Stimulated activated naive CD4-positive, alpha-beta T cell treated with Interleukin-2 at 50 U/mL for 16 hours (primary cell): ENCODE measurements around the gene SCAMP2.
"Not testable (repeated sequence)": the region's sequence is repeated elsewhere in the genome, so short reads cannot be mapped to it uniquely, and the experiment has no call there.

Experiments used
- DNase-seq: peaks from one replicate; lab custom pipeline; 2025; lab: John Stamatoyannopoulos, UW

SCAMP2 gene

GRCh38 chr15:74889883-74890664 lies 16.9 kb upstream of the SCAMP2 start, which contains the start of gene MPI:
TSS of gene MPI (plus strand) at chr15:74890042. CDS start at chr15:74890074, 32 bp downstream.
- DNase-seq, result peak; percentile 81

GRCh38 chr15:74889390-74889882 lies 16.3 kb upstream of the SCAMP2 start:
- no peak for DNase-seq

GRCh38 chr15:74888716-74889115 lies 15.6 kb upstream of the SCAMP2 start:
- no peak for DNase-seq

- DNase-seq, result not testable (repeated sequence)
Measured at GRCh38 chr15:74887537-74888193, 14.5 kb upstream of the SCAMP2 start.

GRCh38 chr15:74885461-74885860 lies 12.3 kb upstream of the SCAMP2 start:
- DNase-seq, result no peak

GRCh38 chr15:74884428-74885223 lies 11.5 kb upstream of the SCAMP2 start:
- no peak for DNase-seq

- DNase-seq, result no peak
Measured at GRCh38 chr15:74882528-74882927, 9.4 kb upstream of the SCAMP2 start.

GRCh38 chr15:74878273-74878672 lies 5.1 kb upstream of the SCAMP2 start:
- no peak for DNase-seq

GRCh38 chr15:74873756-74874424 lies 725 bp upstream of the SCAMP2 start:
- DNase-seq, result no peak

GRCh38 chr15:74872702-74873035 lies 496 bp downstream of the SCAMP2 start:
- DNase-seq, result no peak

GRCh38 chr15:74870436-74871215 lies 2.5 kb downstream of the SCAMP2 start:
- no peak for DNase-seq

GRCh38 chr15:74869726-74870407 lies 3.3 kb downstream of the SCAMP2 start:
- DNase-seq, result no peak

GRCh38 chr15:74869372-74869725 lies 3.8 kb downstream of the SCAMP2 start:
- no peak for DNase-seq

GRCh38 chr15:74868059-74868458 lies 5.1 kb downstream of the SCAMP2 start:
- no peak for DNase-seq

GRCh38 chr15:74867466-74868038 lies 5.6 kb downstream of the SCAMP2 start:
- no peak for DNase-seq

GRCh38 chr15:74866090-74866489 lies 7.1 kb downstream of the SCAMP2 start:
- DNase-seq, result no peak

- DNase-seq, result no peak
Measured at GRCh38 chr15:74865316-74865715, 7.8 kb downstream of the SCAMP2 start.

GRCh38 chr15:74864296-74864695 lies 8.9 kb downstream of the SCAMP2 start:
- no peak for DNase-seq

GRCh38 chr15:74863239-74864056 lies 9.7 kb downstream of the SCAMP2 start:
- DNase-seq, result no peak

GRCh38 chr15:74858369-74858740 lies 14.8 kb downstream of the SCAMP2 start:
- no peak for DNase-seq
